ENCODE measurements around the gene KSR2. TPM values are rescaled to one million over a fixed set of nuclear protein-coding genes. Genes with fewer than 3 reads are reported as not detected.

Gene KSR2
- total RNA-seq, 1 experiment from 2014 or later: 0.02 TPM

- no TSS peak for BruUV-seq (replicated peaks)
- Mint-ChIP-seq H3K27ac (ENCODE audit: low read depth, unreplicated experiment) (no peak overlapping the region), H3K4me1 (ENCODE audit: insufficient read depth, unreplicated experiment) (peaks cover 6% of the 10 kb centered on the region), H3K27me3 (ENCODE audit: insufficient read depth, unreplicated experiment) (no peaks in the 10 kb centered on the region), H3K36me3 (ENCODE audit: insufficient read depth, unreplicated experiment) (no peaks in the 10 kb centered on the region), H3K4me3 (ENCODE audit: unreplicated experiment) (no peak overlapping the region), H3K9me3 (ENCODE audit: unreplicated experiment) (peaks cover 39% of the 10 kb centered on the region)
- no peak for TF ChIP-seq CTCF (IDR thresholded peaks at IDR 0.05; ENCODE audit: unreplicated experiment)
- no peak for DNase-seq (ENCODE audit: unreplicated experiment)
- intact Hi-C loops (cut with micrococcal nuclease): no loop called here
- ChIA-PET CTCF (no interaction called here), POLR2A (interaction anchor here (1.2 kb wide), 1 partner anchor 13 kb away, joined by 4 read pairs; no protein-coding TSS in a partner anchor)
Measured at GRCh38 chr12:117517219-117517739, 451.5 kb downstream of the KSR2 start.

GRCh38 chr12:117516034-117516433 is 452.8 kb downstream of the KSR2 start:
- Mint-ChIP-seq H3K9me3 (ENCODE audit: unreplicated experiment) (peaks cover 33% of the 10 kb centered on the region), H3K36me3 (ENCODE audit: insufficient read depth, unreplicated experiment) (no peaks in the 10 kb centered on the region), H3K27me3 (ENCODE audit: insufficient read depth, unreplicated experiment) (no peaks in the 10 kb centered on the region), H3K4me1 (ENCODE audit: insufficient read depth, unreplicated experiment) (peaks cover 6% of the 10 kb centered on the region), H3K4me3 (ENCODE audit: unreplicated experiment) (no peak overlapping the region), H3K27ac (ENCODE audit: low read depth, unreplicated experiment) (no peak overlapping the region)
- CTCF ChIA-PET: interaction anchor here (0.5 to 1.0 kb wide), 2 partner anchors 103 to 322 kb away, joined by 3 to 6 read pairs; no protein-coding TSS in a partner anchor
- TF ChIP-seq CTCF (IDR thresholded peaks at IDR 0.05; ENCODE audit: unreplicated experiment): no peak
- no peak for DNase-seq (ENCODE audit: unreplicated experiment)
- POLR2A ChIA-PET: interaction anchor here (1.2 kb wide), 1 partner anchor 12 kb away, joined by 4 read pairs; no protein-coding TSS in a partner anchor
- intact Hi-C loops (cut with micrococcal nuclease): no loop called here
- no TSS peak for BruUV-seq (replicated peaks)

GRCh38 chr12:117514016-117514415 is 454.8 kb downstream of the KSR2 start:
- Mint-ChIP-seq H3K4me3 (ENCODE audit: unreplicated experiment) (no peak overlapping the region), H3K27ac (ENCODE audit: low read depth, unreplicated experiment) (no peak overlapping the region), H3K27me3 (ENCODE audit: insufficient read depth, unreplicated experiment) (no peaks in the 10 kb centered on the region), H3K36me3 (ENCODE audit: insufficient read depth, unreplicated experiment) (no peaks in the 10 kb centered on the region), H3K9me3 (ENCODE audit: unreplicated experiment) (peaks cover 26% of the 10 kb centered on the region), H3K4me1 (ENCODE audit: insufficient read depth, unreplicated experiment) (peaks cover 5% of the 10 kb centered on the region)
- TF ChIP-seq CTCF (IDR thresholded peaks at IDR 0.05; ENCODE audit: unreplicated experiment): no peak
- DNase-seq (ENCODE audit: unreplicated experiment): no peak
- BruUV-seq (replicated peaks): no TSS peak
- ChIA-PET CTCF (interaction anchor here (1.7 kb wide), 1 partner anchor 75 kb away, joined by 7 read pairs; no protein-coding TSS in a partner anchor), POLR2A (interaction anchor here (0.9 to 1.5 kb wide), 3 partner anchors 9 to 27 kb away, joined by 3 to 5 read pairs (median 4); no protein-coding TSS in a partner anchor)
- intact Hi-C loops (cut with micrococcal nuclease): no loop called here

GRCh38 chr12:117513353-117513752 is 455.4 kb downstream of the KSR2 start:
- no peak for DNase-seq (ENCODE audit: unreplicated experiment)
- peaks cover 26% of the 10 kb centered on the region for H3K9me3 Mint-ChIP-seq (ENCODE audit: unreplicated experiment)
- BruUV-seq (replicated peaks): no TSS peak
- no peaks in the 10 kb centered on the region for H3K27me3 Mint-ChIP-seq (ENCODE audit: insufficient read depth, unreplicated experiment)
- ChIA-PET CTCF (interaction anchor here (1.7 kb wide), 1 partner anchor 76 kb away, joined by 7 read pairs; no protein-coding TSS in a partner anchor), POLR2A (interaction anchor here (0.9 to 1.5 kb wide), 3 partner anchors 9 to 28 kb away, joined by 3 to 5 read pairs (median 4); no protein-coding TSS in a partner anchor)
- H3K36me3 Mint-ChIP-seq (ENCODE audit: insufficient read depth, unreplicated experiment): no peaks in the 10 kb centered on the region
- no peak overlapping the region for H3K4me3 Mint-ChIP-seq (ENCODE audit: unreplicated experiment)
- H3K4me1 Mint-ChIP-seq (ENCODE audit: insufficient read depth, unreplicated experiment): no peaks in the 10 kb centered on the region
- TF ChIP-seq CTCF (IDR thresholded peaks at IDR 0.05; ENCODE audit: unreplicated experiment): no peak
- H3K27ac Mint-ChIP-seq (ENCODE audit: low read depth, unreplicated experiment): no peak overlapping the region
- intact Hi-C loops (cut with micrococcal nuclease): no loop called here

Measured in MCF 10A (cell line).